Liver (tissue), 9 donors: ENCODE measurements around the gene B3GAT1. TPM values are rescaled to one million over a fixed set of nuclear protein-coding genes. Genes with fewer than 3 reads are reported as not detected.

Experiments used
- DNase-seq: peaks from one replicate; pipeline ENCODE4 v3.0.0-alpha.2; 2017; ENCODE audit warnings: low spot score
- H3K27ac ChIP-seq, 2 donors: one replicate each; pipeline ENCODE4 v1.7.0; 2013; ENCODE audit warnings: inconsistent platforms in 2 of 2, low read length in 2 of 2, control low read depth in 1 of 2, low read depth in 1 of 2, mild to moderate bottlenecking in 1 of 2
- H3K27me3 ChIP-seq, 4 donors: one replicate each; pipeline versions ENCODE4 v1.6.1 to v1.7.0; 2013; ENCODE audit warnings: low read length in 3 of 4, inconsistent platforms in 1 of 4, mild to moderate bottlenecking in 1 of 4, moderate library complexity in 1 of 4; ENCODE audit not compliant: control insufficient read depth in 4 of 4, insufficient read depth in 4 of 4
- H3K36me3 ChIP-seq, 4 donors: one replicate each; pipeline versions ENCODE4 v1.6.1 to v1.7.0; 2013; ENCODE audit warnings: low read length in 3 of 4, mild to moderate bottlenecking in 3 of 4, low read depth in 1 of 4, moderate library complexity in 1 of 4; ENCODE audit not compliant: control insufficient read depth in 4 of 4, insufficient read depth in 3 of 4
- H3K4me1 ChIP-seq, 4 donors: one replicate each; pipeline versions ENCODE4 v1.6.1 to v1.7.0; 2013; ENCODE audit warnings: low read length in 3 of 4, mild to moderate bottlenecking in 3 of 4, moderate library complexity in 1 of 4; ENCODE audit not compliant: control insufficient read depth in 4 of 4, insufficient read depth in 4 of 4
- H3K4me3 ChIP-seq, 3 donors: one replicate each; pipeline versions ENCODE4 v1.6.1 to v1.7.0; 2013; ENCODE audit warnings: low read length in 3 of 3, control low read depth in 1 of 3, low read depth in 1 of 3, mild to moderate bottlenecking in 1 of 3
- H3K9ac ChIP-seq, 2 donors: one replicate each; pipeline ENCODE4 v1.7.0; 2013; ENCODE audit warnings: low read length in 2 of 2, mild to moderate bottlenecking in 2 of 2, moderate library complexity in 2 of 2, control low read depth in 1 of 2, low read depth in 1 of 2
- H3K9me3 ChIP-seq, 4 donors: one replicate each; pipeline versions ENCODE4 v1.6.1 to v1.7.0; 2013; ENCODE audit warnings: low read length in 3 of 4; ENCODE audit not compliant: control insufficient read depth in 4 of 4
- GABPA ChIP-seq, 2 donors: IDR thresholded peaks in 1 of 2; conservative IDR thresholded peaks in 1 of 2; 2 replicates each; pipeline ENCODE4 v1.6.1; 2016; ENCODE audit warnings: antibody characterized with exemption in 2 of 2, mild to moderate bottlenecking in 1 of 2, moderate library complexity in 1 of 2
- JUND ChIP-seq, 2 donors: IDR thresholded peaks; 2 replicates each; pipeline ENCODE4 v1.6.1; 2016; ENCODE audit warnings: antibody characterized with exemption in 2 of 2
- RAD21 ChIP-seq, 2 donors: IDR thresholded peaks; 2 replicates each; pipeline ENCODE4 v1.6.1; 2016; ENCODE audit warnings: antibody characterized with exemption in 2 of 2, mild to moderate bottlenecking in 2 of 2
- REST ChIP-seq: IDR thresholded peaks from 2 replicates; pipeline ENCODE4 v1.6.1; 2016; ENCODE audit warnings: antibody characterized with exemption, mild to moderate bottlenecking
- RXRA ChIP-seq, 2 donors: IDR thresholded peaks; 2 replicates each; pipeline ENCODE4 v1.6.1; 2017 to 2018; ENCODE audit warnings: antibody characterized with exemption in 2 of 2, mild to moderate bottlenecking in 1 of 2
- SP1 ChIP-seq: IDR thresholded peaks from 2 replicates; pipeline ENCODE4 v1.6.1; 2018; ENCODE audit warnings: antibody characterized with exemption, mild to moderate bottlenecking
- WGBS: extraction: QIAGEN DNeasy Blood & Tissue Kit; methylation state at CpG from one replicate; pipeline ENCODE4 v1.1.7; 2013; 5-methylcytosine and 5-hydroxymethylcytosine counted together
- polyA plus RNA-seq, 2 donors: library from polyadenylated mRNA; stranded (reverse) in 1 of 2; unstranded in 1 of 2; fragments of 200-250 nt in 1 of 2; fragments of >200 nt in 1 of 2; fragmentation: Nextera tagmentation in 1 of 2; extraction: Ambion mirVana in 1 of 2; gene quantifications; one replicate each; pipeline versions ENCODE4 v1.2.1 to v1.2.3, GENCODE V29; 2013 to 2015
- total RNA-seq, 2 donors: library from RNA; depleted of rRNA; stranded (reverse); fragments of >200 nt; gene quantifications; one replicate each; pipeline ENCODE4 v1.2.3, GENCODE V29; 2014
- donor health status: healthy.
- donor health status: healthy.
- donor health status: healthy.
- donor health status: healthy.
- donor health status: healthy.

The B3GAT1 gene
- total and polyA plus RNA-seq, 4 donors, result 0.13 to 6.6 (median 0.25) TPM; not detected in 1

GRCh38 chr11:134330611-134331353, 81.3 kb downstream of the B3GAT1 start:
- peak overlapping the region in 2 of 3 donors; percentile 43 to 47 for H3K4me3 ChIP-seq
- TF ChIP-seq SP1 (no peak), RXRA (IDR thresholded peaks at IDR 0.05) (no peak), JUND (IDR thresholded peaks at IDR 0.05) (no peak), GABPA (IDR thresholded peaks at IDR 0.05 in 1 of 2, conservative IDR thresholded peaks at IDR 0.05 in 1 of 2) (no peak), REST (no peak), RAD21 (IDR thresholded peaks at IDR 0.05) (no peak)
- H3K9ac ChIP-seq, result peak overlapping the region; percentile 10 to 12
- WGBS, result 35% methylated on average over 22 of the region's 22 CpGs
- DNase-seq, result no peak
- H3K27ac ChIP-seq, result no peak overlapping the region
- H3K36me3 ChIP-seq, result no peaks in the 10 kb centered on the region
- H3K27me3 ChIP-seq, result no peaks in the 10 kb centered on the region
- H3K9me3 ChIP-seq, result no peaks in the 10 kb centered on the region
- peaks cover 4 to 13% (median 10%) of the 10 kb centered on the region in 4 donors for H3K4me1 ChIP-seq

Other genes starting within 250 kb of the B3GAT1 start
- 10 to 100 TPM; 31.8 to 35.4 TPM for gene NCAPD3, start 188.3 kb downstream of the B3GAT1 start, total RNA-seq
- gene NCAPD3, start 188.3 kb downstream of the B3GAT1 start, polyA plus RNA-seq, result 10 to 100 TPM; 14.1 to 16.6 TPM
- 10 to 100 TPM; 19.3 to 35.0 TPM for gene VPS26B, start 187.6 kb downstream of the B3GAT1 start, total RNA-seq
- gene VPS26B, start 187.6 kb downstream of the B3GAT1 start, polyA plus RNA-seq, result 10 to 100 TPM; 12.6 to 21.1 TPM
- 10 to 100 TPM; 25.3 to 26.8 TPM for gene THYN1, start 158.9 kb downstream of the B3GAT1 start, total RNA-seq
- 10 to 100 TPM; 22.1 to 34.3 TPM for gene THYN1, start 158.9 kb downstream of the B3GAT1 start, polyA plus RNA-seq
- 10 to 100 TPM; 14.1 to 32.2 TPM for gene ACAD8, start 158.7 kb downstream of the B3GAT1 start, total RNA-seq
- 10 to 100 TPM; 24.1 to 30.1 TPM for gene ACAD8, start 158.7 kb downstream of the B3GAT1 start, polyA plus RNA-seq
- under 1 TPM in 1 of 2 donors, not detected in 1; 0.08 TPM for gene GLB1L3, start 135.9 kb downstream of the B3GAT1 start, total RNA-seq
- gene GLB1L3, start 135.9 kb downstream of the B3GAT1 start, polyA plus RNA-seq, result not detected
- under 1 TPM; 0.23 to 0.50 TPM for gene GLB1L2, start 80.3 kb downstream of the B3GAT1 start, total RNA-seq
- gene GLB1L2, start 80.3 kb downstream of the B3GAT1 start, polyA plus RNA-seq, result under 1 TPM; 0.36 to 0.48 TPM